IPS-18a (cell line): ENCODE results near the gene LRP1B.

Experiments used
- H3K27ac ChIP-seq: one replicate; pipeline ENCODE4 v1.5.1; 2013; ENCODE audit warnings: low read length
- H3K27me3 ChIP-seq: one replicate; pipeline ENCODE4 v1.6.1; 2013; ENCODE audit warnings: mild to moderate bottlenecking, low read length; ENCODE audit not compliant: control insufficient read depth, insufficient read depth
- H3K36me3 ChIP-seq: one replicate; pipeline ENCODE4 v1.6.1; 2013; ENCODE audit warnings: low read depth, low read length; ENCODE audit not compliant: control insufficient read depth
- H3K4me1 ChIP-seq: one replicate; pipeline ENCODE4 v1.6.1; 2013; ENCODE audit warnings: low read depth, low read length; ENCODE audit not compliant: control insufficient read depth
- H3K4me3 ChIP-seq: one replicate; pipeline ENCODE4 v1.5.1; 2013; ENCODE audit warnings: low read length
- H3K9ac ChIP-seq: one replicate; pipeline ENCODE4 v1.6.1; 2013; ENCODE audit warnings: mild to moderate bottlenecking, low read length, moderate library complexity
- H3K9me3 ChIP-seq: one replicate; pipeline ENCODE4 v1.6.1; 2013; ENCODE audit warnings: low read depth, low read length; ENCODE audit not compliant: control insufficient read depth

The LRP1B gene

GRCh38 chr2:142065156-142065555 is 65.7 kb downstream of the LRP1B start:
- Histone ChIP-seq H3K36me3 (no peaks in the 10 kb centered on the region), H3K4me1 (no peaks in the 10 kb centered on the region), H3K9ac (no peak overlapping the region), H3K9me3 (no peaks in the 10 kb centered on the region), H3K27ac (no peak overlapping the region), H3K27me3 (no peaks in the 10 kb centered on the region), H3K4me3 (no peak overlapping the region)

GRCh38 chr2:142061733-142062132 is 69.1 kb downstream of the LRP1B start:
- no peaks in the 10 kb centered on the region for H3K9me3 ChIP-seq
- no peaks in the 10 kb centered on the region for H3K4me1 ChIP-seq
- no peak overlapping the region for H3K9ac ChIP-seq
- no peak overlapping the region for H3K4me3 ChIP-seq
- no peaks in the 10 kb centered on the region for H3K36me3 ChIP-seq
- H3K27me3 ChIP-seq = no peaks in the 10 kb centered on the region
- no peak overlapping the region for H3K27ac ChIP-seq

DNA sequence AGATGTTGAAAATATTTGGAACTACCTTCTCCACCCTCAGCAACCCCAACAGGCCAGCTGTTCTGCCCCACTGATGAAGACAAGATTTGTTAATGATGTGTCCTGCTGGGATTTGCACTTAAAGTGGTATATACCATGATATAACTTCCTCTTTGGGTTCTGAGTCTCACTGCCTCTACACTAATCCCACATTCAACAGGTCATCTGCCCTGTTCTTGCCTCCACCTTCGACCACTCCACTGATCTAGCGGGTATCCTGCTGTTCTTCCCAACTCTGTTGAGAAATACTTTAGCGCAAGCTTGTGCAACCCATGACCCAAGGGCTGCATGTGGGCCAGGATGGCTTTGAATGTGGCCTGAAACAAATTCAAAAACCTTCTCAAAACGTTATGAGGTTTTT is 72.7 kb downstream of the LRP1B start:
- Histone ChIP-seq H3K4me1 (no peaks in the 10 kb centered on the region), H3K27ac (no peak overlapping the region), H3K9me3 (no peaks in the 10 kb centered on the region), H3K36me3 (no peaks in the 10 kb centered on the region), H3K4me3 (no peak overlapping the region), H3K9ac (no peak overlapping the region), H3K27me3 (no peaks in the 10 kb centered on the region)

DNA sequence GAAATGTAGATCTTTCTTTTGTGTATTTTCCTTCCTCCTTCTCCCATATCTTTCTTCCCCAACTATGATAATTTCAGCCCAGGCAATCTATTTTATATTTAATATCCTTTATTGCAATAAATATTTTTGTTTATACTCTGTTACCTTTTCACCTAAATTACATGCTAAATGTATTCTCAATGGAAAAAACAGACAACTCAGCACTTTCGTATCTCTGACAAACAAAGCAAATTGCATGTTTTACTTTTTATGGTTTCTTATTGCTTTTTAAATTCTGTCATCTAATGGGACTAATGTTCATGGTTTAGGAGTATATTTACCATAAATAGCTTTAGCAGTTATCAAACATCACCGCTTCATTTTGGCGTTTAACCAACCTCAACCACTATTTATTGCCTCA is 74.0 kb downstream of the LRP1B start:
- Histone ChIP-seq H3K9me3 (no peaks in the 10 kb centered on the region), H3K4me3 (no peak overlapping the region), H3K36me3 (no peaks in the 10 kb centered on the region), H3K9ac (no peak overlapping the region), H3K27me3 (no peaks in the 10 kb centered on the region), H3K4me1 (peaks cover 9% of the 10 kb centered on the region), H3K27ac (no peak overlapping the region)

GRCh38 chr2:142052220-142052863 is 78.5 kb downstream of the LRP1B start:
- no peak overlapping the region for H3K4me3 ChIP-seq
- no peaks in the 10 kb centered on the region for H3K9me3 ChIP-seq
- no peak overlapping the region for H3K27ac ChIP-seq
- no peaks in the 10 kb centered on the region for H3K36me3 ChIP-seq
- no peaks in the 10 kb centered on the region for H3K27me3 ChIP-seq
- no peak overlapping the region for H3K9ac ChIP-seq
- peaks cover 9% of the 10 kb centered on the region for H3K4me1 ChIP-seq

- Histone ChIP-seq H3K9ac (no peak overlapping the region), H3K4me1 (peaks cover 22% of the 10 kb centered on the region), H3K4me3 (no peak overlapping the region), H3K36me3 (no peaks in the 10 kb centered on the region), H3K9me3 (no peaks in the 10 kb centered on the region), H3K27me3 (no peaks in the 10 kb centered on the region), H3K27ac (no peak overlapping the region)
Observed at GRCh38 chr2:142048581-142048980, 82.2 kb downstream of the LRP1B start.

DNA sequence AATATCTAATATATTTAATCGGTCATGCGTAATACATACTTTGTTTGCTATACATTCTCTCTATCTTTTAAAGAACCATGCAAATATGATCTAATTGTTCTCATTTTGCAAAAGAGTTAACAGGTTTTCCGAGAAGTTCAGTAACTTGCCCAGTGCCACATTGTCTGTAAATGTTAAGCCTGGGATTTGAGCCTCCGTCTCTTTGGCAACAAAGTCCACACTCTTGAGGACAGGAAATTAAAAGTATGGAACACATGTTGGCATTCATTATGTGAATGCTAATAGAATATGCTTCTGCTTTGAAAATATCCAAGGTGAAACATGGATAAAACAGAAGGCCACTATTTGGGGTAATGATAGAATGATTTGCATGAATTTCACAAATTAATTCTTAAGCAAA is 85.2 kb downstream of the LRP1B start:
- no peaks in the 10 kb centered on the region for H3K36me3 ChIP-seq
- H3K4me3 ChIP-seq = no peak overlapping the region
- peaks cover 12% of the 10 kb centered on the region for H3K4me1 ChIP-seq
- no peaks in the 10 kb centered on the region for H3K27me3 ChIP-seq
- H3K27ac ChIP-seq = no peak overlapping the region
- no peaks in the 10 kb centered on the region for H3K9me3 ChIP-seq
- H3K9ac ChIP-seq = no peak overlapping the region

DNA sequence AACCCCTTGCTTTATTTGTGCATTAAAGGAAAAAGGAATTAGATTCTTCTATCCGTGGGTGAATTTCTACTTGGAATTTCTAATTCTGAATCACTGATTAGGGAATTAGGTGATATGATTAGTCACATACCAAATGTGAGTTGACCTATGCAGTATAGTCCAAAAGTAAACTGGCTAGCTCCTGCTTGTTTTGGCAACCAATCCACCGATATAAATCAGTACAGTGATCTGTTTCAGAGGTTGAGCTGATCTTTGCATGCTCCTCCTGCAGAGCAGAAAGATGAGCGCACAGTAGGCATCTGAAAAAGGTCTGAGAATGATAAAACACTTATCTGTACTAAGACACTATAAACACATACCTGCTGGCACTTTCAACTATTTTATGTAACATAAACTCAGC is 86.6 kb downstream of the LRP1B start:
- no peak overlapping the region for H3K27ac ChIP-seq
- no peaks in the 10 kb centered on the region for H3K9me3 ChIP-seq
- H3K9ac ChIP-seq = no peak overlapping the region
- H3K27me3 ChIP-seq = no peaks in the 10 kb centered on the region
- no peaks in the 10 kb centered on the region for H3K36me3 ChIP-seq
- peaks cover 12% of the 10 kb centered on the region for H3K4me1 ChIP-seq
- H3K4me3 ChIP-seq = no peak overlapping the region

DNA sequence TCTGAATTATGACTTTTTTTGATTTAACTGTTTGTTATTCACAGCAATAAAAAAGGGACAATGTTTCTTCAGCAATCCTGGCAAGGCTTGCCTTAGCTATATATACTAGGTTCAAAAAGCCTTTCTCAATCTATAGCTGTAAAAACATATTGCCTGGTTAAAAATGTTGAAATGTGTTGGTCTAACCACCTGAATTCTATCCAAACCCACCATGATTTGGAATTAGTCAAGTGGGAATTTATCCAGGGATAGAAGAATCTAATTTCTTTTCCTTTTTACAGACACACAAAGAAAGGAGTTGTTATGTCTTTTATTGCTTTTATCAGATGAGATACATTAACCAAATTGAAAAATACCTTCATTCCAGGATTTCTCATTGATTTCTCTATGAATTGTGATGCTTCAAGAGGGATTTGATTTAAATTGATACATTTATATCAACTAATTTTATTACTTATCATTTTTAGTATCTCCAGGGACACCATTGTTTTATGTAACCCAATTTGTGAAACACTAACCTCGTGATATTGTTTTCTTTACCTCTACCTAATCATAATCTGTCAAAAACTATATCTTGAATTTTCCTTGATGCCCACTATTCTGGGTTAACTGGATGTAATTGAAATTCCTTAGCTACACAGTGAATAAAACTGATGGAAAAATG is 88.1 kb downstream of the LRP1B start:
- Histone ChIP-seq H3K27me3 (no peaks in the 10 kb centered on the region), H3K9me3 (no peaks in the 10 kb centered on the region), H3K9ac (no peak overlapping the region), H3K27ac (no peak overlapping the region), H3K4me1 (peaks cover 12% of the 10 kb centered on the region), H3K36me3 (no peaks in the 10 kb centered on the region), H3K4me3 (no peak overlapping the region)

- Histone ChIP-seq H3K9me3 (no peaks in the 10 kb centered on the region), H3K27me3 (no peaks in the 10 kb centered on the region), H3K27ac (no peak overlapping the region), H3K36me3 (no peaks in the 10 kb centered on the region), H3K4me3 (no peak overlapping the region), H3K4me1 (peaks cover 14% of the 10 kb centered on the region), H3K9ac (no peak overlapping the region)
Observed at GRCh38 chr2:142041996-142042395, 88.8 kb downstream of the LRP1B start.

DNA sequence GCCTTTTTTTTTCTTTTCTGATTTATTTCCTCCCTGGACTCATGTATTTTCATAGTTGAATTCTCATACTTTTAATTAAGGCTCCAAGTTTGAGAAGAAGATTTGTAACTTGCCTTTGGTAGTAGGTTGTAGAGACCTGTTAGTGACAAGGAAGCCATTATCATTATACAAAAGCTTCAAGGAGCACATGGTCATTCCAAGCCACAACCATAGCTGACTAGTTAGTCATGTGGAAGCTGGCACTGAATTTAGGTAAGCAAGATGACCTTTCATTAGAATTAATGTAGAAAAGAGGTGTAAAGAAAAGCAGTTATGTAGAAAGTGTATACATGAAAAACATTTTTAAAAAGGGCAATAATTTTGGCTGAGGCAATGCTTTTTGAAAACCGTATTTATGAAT is 89.7 kb downstream of the LRP1B start:
- Histone ChIP-seq H3K27me3 (no peaks in the 10 kb centered on the region), H3K9me3 (no peaks in the 10 kb centered on the region), H3K9ac (no peak overlapping the region), H3K36me3 (no peaks in the 10 kb centered on the region), H3K4me3 (no peak overlapping the region), H3K4me1 (peaks cover 18% of the 10 kb centered on the region), H3K27ac (no peak overlapping the region)

- H3K9ac ChIP-seq = no peak overlapping the region
- H3K27me3 ChIP-seq = no peaks in the 10 kb centered on the region
- no peak overlapping the region for H3K4me3 ChIP-seq
- peaks cover 18% of the 10 kb centered on the region for H3K4me1 ChIP-seq
- no peaks in the 10 kb centered on the region for H3K36me3 ChIP-seq
- no peak overlapping the region for H3K27ac ChIP-seq
- no peaks in the 10 kb centered on the region for H3K9me3 ChIP-seq
Observed at GRCh38 chr2:142040556-142040955, 90.3 kb downstream of the LRP1B start.
